A172 (cell line): Measurements from ENCODE around the gene SLMAP. TPM values are rescaled to one million over a fixed set of nuclear protein-coding genes. Genes with fewer than 3 reads are reported as not detected.
A peak's percentile ranks its signal among the peaks of the same experiment; 100 is the strongest.
"Not testable (repeated sequence)": the region's sequence is repeated elsewhere in the genome, so short reads cannot be mapped to it uniquely, and the experiment has no call there.

ENCODE experiments used
- DNase-seq: peaks from one replicate; pipeline ENCODE4 v3.0.0-alpha.2; 2015; ENCODE audit warnings: low spot score
- total RNA-seq: library from RNA; depleted of rRNA; stranded (reverse); fragments of >200 nt; shearing (Covaris generic); gene quantifications from 2 replicates; pipeline ENCODE4 v1.2.3, GENCODE V29; 2014

The SLMAP gene
- total RNA-seq, 1 experiment from 2014 or later: 61.8 TPM

- no peak for DNase-seq
These were observed 38.4 kb downstream of the SLMAP start for GRCh38 chr3:57794501-57794900.

- no peak for DNase-seq
These were observed 38.8 kb downstream of the SLMAP start for GRCh38 chr3:57794951-57795350.

GRCh38 chr3:57796261-57796660 lies 40.2 kb downstream of the SLMAP start:
- DNase-seq: peak; percentile 20

GRCh38 chr3:57797701-57798487 lies 41.8 kb downstream of the SLMAP start:
- DNase-seq: no peak

DNA sequence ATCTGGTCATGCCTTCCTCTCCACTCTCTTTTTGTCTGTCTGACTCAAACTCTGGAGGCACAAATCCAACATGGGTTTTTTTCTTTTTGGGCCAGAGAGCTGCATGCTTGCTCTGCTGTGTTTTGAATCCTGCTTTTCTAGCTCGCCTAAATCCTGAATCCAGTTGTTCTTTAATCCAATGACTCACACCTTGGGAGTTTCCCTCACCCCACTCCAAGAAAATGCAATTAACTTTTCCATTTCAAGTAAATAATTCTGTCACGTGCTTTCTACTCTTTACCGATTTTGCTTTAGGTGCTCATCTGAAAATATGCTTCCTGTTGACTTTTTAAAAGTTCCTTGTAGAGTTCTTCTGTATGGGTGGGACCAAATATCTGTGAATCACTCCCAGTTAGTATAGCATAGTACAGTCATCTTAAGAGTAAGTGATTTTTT lies 47.6 kb downstream of the SLMAP start:
- DNase-seq: peak; percentile 95

- no peak for DNase-seq
These were observed 49.2 kb downstream of the SLMAP start for GRCh38 chr3:57805266-57805665.

- DNase-seq: peak; percentile 82
These were observed 49.6 kb downstream of the SLMAP start for GRCh38 chr3:57805674-57806073.

GRCh38 chr3:57806195-57806594 lies 50.1 kb downstream of the SLMAP start:
- DNase-seq: not testable (repeated sequence)

- DNase-seq: no peak
These were observed 53.0 kb downstream of the SLMAP start for GRCh38 chr3:57808961-57809608.

DNA sequence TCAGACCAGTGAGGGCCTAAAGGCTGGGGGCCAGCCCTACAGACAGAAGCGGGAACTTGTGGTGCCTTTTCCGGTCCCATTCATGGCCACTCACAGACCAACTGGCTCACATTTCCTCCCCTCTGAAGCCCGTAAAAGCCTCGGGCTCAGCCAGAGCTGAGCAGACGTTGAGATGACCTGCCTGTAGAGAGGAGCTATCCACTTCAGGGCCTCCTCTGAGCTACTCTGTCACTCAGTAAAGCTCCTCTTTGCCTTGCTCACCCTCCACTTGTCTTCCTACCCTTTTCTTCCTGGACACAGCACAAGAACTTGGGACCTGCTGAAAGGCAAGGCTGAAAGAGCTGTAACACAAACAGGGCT lies 53.5 kb downstream of the SLMAP start:
- DNase-seq: no peak

GRCh38 chr3:57810048-57810447 lies 53.9 kb downstream of the SLMAP start:
- no peak for DNase-seq

- DNase-seq: no peak
These were observed 54.5 kb downstream of the SLMAP start for GRCh38 chr3:57810471-57811137.

- DNase-seq: no peak
These were observed 58.9 kb downstream of the SLMAP start for GRCh38 chr3:57815036-57815435.

GRCh38 chr3:57816471-57817095 lies 60.5 kb downstream of the SLMAP start:
- no peak for DNase-seq

DNA sequence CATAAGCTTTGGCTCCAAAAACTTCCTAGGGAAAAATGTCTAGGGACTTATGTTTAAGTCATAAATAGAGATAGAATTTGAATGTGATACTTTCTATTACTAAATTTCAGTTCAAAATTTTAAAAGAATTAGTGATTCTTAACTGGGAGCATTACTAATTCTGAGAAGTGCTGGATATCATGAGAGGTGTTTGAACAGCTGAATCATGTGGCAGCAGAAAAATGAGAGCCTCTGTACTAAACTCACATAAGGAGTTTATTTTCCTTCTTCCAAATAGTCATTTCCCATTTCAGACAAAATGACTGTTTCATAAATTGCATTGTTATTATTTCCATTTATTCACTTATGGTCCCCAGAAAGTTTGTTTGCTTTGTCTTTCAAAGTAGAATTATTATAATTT lies 62.7 kb downstream of the SLMAP start:
- DNase-seq: no peak

DNA sequence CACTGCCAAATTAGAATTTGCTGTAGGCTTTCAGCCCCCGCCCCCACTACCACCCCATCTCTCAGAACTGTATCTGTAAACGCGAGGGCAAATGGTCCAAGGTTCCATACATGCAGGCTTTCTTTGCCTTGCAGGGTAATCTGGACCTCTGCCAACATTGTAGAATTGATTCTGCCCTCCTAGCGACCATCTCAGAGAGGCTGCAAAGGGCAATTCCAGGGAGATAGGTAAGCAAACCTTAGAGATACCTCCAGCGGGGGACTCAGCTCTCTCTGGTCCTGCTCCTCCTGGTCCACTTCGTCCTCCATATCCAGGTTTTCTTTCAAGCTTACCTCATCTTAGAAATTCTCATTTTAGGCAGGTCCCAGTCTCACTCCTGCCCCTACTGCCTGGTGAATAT lies 64.4 kb downstream of the SLMAP start:
- DNase-seq: no peak

DNA sequence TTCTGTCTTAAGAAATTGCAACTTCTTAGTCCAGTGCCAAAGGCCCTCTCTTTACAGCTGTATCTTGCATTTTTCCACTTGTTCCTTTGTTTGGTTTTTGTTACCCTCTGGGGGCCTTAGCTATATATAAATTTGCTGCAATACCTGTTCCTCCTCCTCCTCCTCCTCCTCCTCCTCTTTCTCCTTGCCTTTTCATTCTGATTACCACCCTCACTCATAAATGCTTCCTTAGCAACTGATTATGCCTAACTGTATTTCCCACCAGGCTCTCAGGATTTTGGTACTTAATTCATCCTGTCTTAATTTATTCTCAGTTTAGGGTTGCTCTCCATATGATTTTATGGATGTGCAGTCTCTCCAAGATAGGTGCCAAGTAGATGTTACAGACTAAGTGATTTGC lies 65.7 kb downstream of the SLMAP start:
- DNase-seq: no peak

DNA sequence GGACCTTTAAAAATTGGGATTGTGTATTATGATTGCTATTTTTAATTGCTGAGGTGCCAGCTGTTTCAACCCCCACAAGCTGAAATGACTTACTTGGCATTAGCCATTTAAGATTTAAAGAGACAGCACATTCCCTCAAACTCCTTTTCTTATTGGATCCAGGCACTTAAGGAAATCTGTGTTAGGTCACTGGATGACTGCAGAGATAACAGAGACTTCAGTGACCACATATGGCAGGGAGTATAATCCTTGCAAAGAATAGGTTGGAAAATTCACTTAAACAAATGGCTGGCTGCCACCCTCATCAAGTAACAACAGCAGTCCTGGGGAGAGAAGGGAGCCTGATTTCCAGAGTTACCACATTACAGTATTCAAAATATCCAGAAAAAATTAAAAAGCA lies 66.6 kb downstream of the SLMAP start:
- DNase-seq: no peak

DNA sequence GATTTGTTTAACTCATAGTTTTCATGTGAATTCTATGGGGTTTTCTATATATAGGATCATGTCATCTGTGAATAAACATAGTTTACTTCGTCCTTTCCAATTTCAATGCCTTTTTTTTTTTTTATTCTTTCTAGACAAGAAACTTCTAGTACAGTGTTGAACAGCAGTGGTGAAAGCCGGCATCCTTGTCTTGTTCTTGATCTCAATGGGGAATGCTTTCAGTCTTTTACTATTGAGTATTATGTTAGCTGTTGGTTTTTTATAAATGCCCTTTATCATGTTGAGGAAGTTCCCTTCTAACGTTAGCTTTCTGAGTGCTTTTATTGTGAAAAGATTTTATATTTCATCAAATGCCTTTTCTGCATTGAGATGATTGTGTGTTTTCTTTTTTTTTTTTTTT lies 69.0 kb downstream of the SLMAP start:
- no peak for DNase-seq

GRCh38 chr3:57826245-57826951 lies 70.3 kb downstream of the SLMAP start:
- DNase-seq: no peak

GRCh38 chr3:57826952-57827723 lies 71.0 kb downstream of the SLMAP start:
- no peak for DNase-seq
